H1 (cell line): Measurements from ENCODE around the gene SH3RF3. TPM values are rescaled to one million over a fixed set of nuclear protein-coding genes. Genes with fewer than 3 reads are reported as not detected.

Experiments
- CEBPB ChIP-seq: IDR thresholded peaks from 2 replicates; pipeline ENCODE4 v1.6.1; 2012; ENCODE audit warnings: low read depth, low read length
- EGR1 ChIP-seq: IDR thresholded peaks from 2 replicates; pipeline ENCODE4 v1.6.1; 2011; ENCODE audit warnings: low read depth, low read length, borderline replicate concordance
- FOSL1 ChIP-seq: IDR thresholded peaks from 2 replicates; pipeline ENCODE4 v1.6.1; 2011; ENCODE audit warnings: mild to moderate bottlenecking, low read depth, low read length, moderate library complexity; ENCODE audit not compliant: insufficient read depth
- NANOG ChIP-seq: IDR thresholded peaks from 2 replicates; pipeline ENCODE4 v1.6.1; 2011; ENCODE audit warnings: low read length, low read depth, mild to moderate bottlenecking, inconsistent platforms; ENCODE audit not compliant: insufficient read depth, poor library complexity, severe bottlenecking
- SAP30 ChIP-seq: fragments of 300-600 bp; sonication (generic); IDR thresholded peaks from 2 replicates; pipeline ENCODE4 v1.7.1; 2012; ENCODE audit warnings: low read length, moderate library complexity, mild to moderate bottlenecking, inconsistent platforms; ENCODE audit not compliant: insufficient read depth, insufficient replicate concordance
- SIX5 ChIP-seq: IDR thresholded peaks from 2 replicates; pipeline ENCODE4 v1.6.1; 2011; ENCODE audit warnings: mild to moderate bottlenecking, low read depth, low read length
- SP1 ChIP-seq: IDR thresholded peaks from 2 replicates; pipeline ENCODE4 v1.6.1; 2011; ENCODE audit warnings: low read depth, low read length
- SP4 ChIP-seq: IDR thresholded peaks from 2 replicates; pipeline ENCODE4 v1.6.1; 2012; ENCODE audit warnings: low read length, inconsistent platforms
- TBP ChIP-seq: IDR thresholded peaks from 2 replicates; pipeline ENCODE4 v1.6.1; 2011; ENCODE audit warnings: low read depth, low read length, improper control_type of control experiment
- TEAD4 ChIP-seq: IDR thresholded peaks from 2 replicates; pipeline ENCODE4 v1.6.1; 2012; ENCODE audit warnings: low read depth, low read length, inconsistent platforms, mixed read lengths
- polyA plus RNA-seq, 7 experiments: library from polyadenylated mRNA; depleted of rRNA in 3 of 7; stranded (reverse) in 5 of 7; unstranded in 2 of 7; fragments of >200 nt in 5 of 7; fragments of 200-250 nt in 2 of 7; gene quantifications; 1 replicate in 5 of 7; 2 replicates in 1 of 7; 4 replicates in 1 of 7; pipeline versions ENCODE4 v1.2.1 to v1.2.3, GENCODE V29; 2011 to 2013; ENCODE audit warnings: missing spikeins in 2 of 7, mixed read lengths in 2 of 7
- total RNA-seq: library from RNA; stranded (reverse); fragmentation: NEBNext Ultra II Directional; extraction: Animal tissue kit (Norgen Biotek cat#: 25700); gene quantifications from 2 replicates; pipeline ENCODE4 v1.2.1, GENCODE V29; 2021
- TF ChIP-seq, protein P1 (sequence below): fragments of 300-600 bp; sonication (generic); IDR thresholded peaks from 2 replicates; pipeline ENCODE4 v1.7.1; 2012; ENCODE audit warnings: low read length, moderate library complexity, mild to moderate bottlenecking, inconsistent platforms; ENCODE audit not compliant: insufficient replicate concordance

The SH3RF3 gene
- total and polyA plus RNA-seq, 2 of the 8 experiments (the other 6 are each of a cell fraction or from before 2014, with no cell fraction given), result 0.11 to 0.65 TPM

DNA sequence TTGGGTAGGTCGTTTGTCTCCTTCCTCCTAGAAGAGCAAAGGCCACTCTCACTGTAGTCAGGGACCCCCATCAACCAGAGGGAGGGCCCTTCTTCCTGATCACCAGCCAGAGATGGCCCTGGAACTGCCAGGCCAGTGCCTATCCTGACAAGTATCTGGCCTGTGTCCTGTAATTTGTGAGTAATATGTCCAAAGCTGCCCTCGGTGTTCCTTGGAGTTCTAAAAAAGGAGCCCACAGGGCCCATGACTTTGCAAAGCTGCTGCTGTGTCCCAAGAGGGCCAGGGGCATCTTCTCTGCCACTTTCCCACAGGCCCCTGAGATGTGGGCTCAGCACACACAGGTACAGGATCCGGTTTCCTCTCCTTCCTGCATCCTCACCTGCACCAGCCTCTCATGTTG, 272.4 kb downstream of the SH3RF3 start (continued):
- TF ChIP-seq, protein P1, sequence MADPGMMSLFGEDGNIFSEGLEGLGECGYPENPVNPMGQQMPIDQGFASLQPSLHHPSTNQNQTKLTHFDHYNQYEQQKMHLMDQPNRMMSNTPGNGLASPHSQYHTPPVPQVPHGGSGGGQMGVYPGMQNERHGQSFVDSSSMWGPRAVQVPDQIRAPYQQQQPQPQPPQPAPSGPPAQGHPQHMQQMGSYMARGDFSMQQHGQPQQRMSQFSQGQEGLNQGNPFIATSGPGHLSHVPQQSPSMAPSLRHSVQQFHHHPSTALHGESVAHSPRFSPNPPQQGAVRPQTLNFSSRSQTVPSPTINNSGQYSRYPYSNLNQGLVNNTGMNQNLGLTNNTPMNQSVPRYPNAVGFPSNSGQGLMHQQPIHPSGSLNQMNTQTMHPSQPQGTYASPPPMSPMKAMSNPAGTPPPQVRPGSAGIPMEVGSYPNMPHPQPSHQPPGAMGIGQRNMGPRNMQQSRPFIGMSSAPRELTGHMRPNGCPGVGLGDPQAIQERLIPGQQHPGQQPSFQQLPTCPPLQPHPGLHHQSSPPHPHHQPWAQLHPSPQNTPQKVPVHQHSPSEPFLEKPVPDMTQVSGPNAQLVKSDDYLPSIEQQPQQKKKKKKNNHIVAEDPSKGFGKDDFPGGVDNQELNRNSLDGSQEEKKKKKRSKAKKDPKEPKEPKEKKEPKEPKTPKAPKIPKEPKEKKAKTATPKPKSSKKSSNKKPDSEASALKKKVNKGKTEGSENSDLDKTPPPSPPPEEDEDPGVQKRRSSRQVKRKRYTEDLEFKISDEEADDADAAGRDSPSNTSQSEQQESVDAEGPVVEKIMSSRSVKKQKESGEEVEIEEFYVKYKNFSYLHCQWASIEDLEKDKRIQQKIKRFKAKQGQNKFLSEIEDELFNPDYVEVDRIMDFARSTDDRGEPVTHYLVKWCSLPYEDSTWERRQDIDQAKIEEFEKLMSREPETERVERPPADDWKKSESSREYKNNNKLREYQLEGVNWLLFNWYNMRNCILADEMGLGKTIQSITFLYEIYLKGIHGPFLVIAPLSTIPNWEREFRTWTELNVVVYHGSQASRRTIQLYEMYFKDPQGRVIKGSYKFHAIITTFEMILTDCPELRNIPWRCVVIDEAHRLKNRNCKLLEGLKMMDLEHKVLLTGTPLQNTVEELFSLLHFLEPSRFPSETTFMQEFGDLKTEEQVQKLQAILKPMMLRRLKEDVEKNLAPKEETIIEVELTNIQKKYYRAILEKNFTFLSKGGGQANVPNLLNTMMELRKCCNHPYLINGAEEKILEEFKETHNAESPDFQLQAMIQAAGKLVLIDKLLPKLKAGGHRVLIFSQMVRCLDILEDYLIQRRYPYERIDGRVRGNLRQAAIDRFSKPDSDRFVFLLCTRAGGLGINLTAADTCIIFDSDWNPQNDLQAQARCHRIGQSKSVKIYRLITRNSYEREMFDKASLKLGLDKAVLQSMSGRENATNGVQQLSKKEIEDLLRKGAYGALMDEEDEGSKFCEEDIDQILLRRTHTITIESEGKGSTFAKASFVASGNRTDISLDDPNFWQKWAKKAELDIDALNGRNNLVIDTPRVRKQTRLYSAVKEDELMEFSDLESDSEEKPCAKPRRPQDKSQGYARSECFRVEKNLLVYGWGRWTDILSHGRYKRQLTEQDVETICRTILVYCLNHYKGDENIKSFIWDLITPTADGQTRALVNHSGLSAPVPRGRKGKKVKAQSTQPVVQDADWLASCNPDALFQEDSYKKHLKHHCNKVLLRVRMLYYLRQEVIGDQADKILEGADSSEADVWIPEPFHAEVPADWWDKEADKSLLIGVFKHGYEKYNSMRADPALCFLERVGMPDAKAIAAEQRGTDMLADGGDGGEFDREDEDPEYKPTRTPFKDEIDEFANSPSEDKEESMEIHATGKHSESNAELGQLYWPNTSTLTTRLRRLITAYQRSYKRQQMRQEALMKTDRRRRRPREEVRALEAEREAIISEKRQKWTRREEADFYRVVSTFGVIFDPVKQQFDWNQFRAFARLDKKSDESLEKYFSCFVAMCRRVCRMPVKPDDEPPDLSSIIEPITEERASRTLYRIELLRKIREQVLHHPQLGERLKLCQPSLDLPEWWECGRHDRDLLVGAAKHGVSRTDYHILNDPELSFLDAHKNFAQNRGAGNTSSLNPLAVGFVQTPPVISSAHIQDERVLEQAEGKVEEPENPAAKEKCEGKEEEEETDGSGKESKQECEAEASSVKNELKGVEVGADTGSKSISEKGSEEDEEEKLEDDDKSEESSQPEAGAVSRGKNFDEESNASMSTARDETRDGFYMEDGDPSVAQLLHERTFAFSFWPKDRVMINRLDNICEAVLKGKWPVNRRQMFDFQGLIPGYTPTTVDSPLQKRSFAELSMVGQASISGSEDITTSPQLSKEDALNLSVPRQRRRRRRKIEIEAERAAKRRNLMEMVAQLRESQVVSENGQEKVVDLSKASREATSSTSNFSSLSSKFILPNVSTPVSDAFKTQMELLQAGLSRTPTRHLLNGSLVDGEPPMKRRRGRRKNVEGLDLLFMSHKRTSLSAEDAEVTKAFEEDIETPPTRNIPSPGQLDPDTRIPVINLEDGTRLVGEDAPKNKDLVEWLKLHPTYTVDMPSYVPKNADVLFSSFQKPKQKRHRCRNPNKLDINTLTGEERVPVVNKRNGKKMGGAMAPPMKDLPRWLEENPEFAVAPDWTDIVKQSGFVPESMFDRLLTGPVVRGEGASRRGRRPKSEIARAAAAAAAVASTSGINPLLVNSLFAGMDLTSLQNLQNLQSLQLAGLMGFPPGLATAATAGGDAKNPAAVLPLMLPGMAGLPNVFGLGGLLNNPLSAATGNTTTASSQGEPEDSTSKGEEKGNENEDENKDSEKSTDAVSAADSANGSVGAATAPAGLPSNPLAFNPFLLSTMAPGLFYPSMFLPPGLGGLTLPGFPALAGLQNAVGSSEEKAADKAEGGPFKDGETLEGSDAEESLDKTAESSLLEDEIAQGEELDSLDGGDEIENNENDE, result no peak
- TF ChIP-seq CEBPB, result no peak
- no peak for TF ChIP-seq SAP30
- no peak for TF ChIP-seq NANOG
- no peak for TF ChIP-seq SP4
- TF ChIP-seq FOSL1, result no peak
- no peak for TF ChIP-seq SP1
- no peak for TF ChIP-seq TBP
- TF ChIP-seq TEAD4, result no peak
- TF ChIP-seq SIX5, result no peak
- no peak for TF ChIP-seq EGR1
